Stimulated activated CD4-positive, alpha-beta T cell treated with anti-CD3 and anti-CD28 coated beads, TNF-alpha, amount 100 ng/mL, for 4 hours (primary cell): ENCODE measurements around the gene ACOX2.

Experiments
- DNase-seq, 3 experiments: peaks; one replicate each; pipeline ENCODE4 v3.0.0-alpha.2; 2020; ENCODE audit warnings: low read depth in 3 of 3

The ACOX2 gene

GRCh38 chr3:58536501-58537411 lies at the start of gene ACOX2:
ACOX2 (minus strand) TSS chr3:58537190; CDS start chr3:58535106, 2,084 bp downstream.
- DNase-seq: no peak

DNA sequence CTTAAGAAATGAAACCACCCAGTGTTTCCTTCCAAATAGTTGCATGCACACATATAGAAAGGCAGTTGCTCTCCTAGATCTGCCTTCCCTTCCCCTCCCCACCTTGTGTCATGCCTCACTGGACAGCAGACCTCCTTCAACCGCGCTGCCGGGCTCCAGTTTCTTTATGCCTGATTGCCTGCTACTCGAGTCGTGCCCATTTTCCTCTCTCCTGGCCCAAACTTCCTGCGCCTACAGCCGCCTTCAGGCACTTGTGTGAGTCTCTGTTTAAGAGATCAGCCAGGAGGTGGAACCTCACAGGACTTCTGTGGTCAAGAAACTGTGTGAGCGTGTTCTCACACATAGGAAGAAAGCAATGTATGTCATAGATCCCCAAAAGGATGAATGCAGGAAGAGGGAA lies 49.0 kb upstream of the ACOX2 start:
- DNase-seq: no peak

DNA sequence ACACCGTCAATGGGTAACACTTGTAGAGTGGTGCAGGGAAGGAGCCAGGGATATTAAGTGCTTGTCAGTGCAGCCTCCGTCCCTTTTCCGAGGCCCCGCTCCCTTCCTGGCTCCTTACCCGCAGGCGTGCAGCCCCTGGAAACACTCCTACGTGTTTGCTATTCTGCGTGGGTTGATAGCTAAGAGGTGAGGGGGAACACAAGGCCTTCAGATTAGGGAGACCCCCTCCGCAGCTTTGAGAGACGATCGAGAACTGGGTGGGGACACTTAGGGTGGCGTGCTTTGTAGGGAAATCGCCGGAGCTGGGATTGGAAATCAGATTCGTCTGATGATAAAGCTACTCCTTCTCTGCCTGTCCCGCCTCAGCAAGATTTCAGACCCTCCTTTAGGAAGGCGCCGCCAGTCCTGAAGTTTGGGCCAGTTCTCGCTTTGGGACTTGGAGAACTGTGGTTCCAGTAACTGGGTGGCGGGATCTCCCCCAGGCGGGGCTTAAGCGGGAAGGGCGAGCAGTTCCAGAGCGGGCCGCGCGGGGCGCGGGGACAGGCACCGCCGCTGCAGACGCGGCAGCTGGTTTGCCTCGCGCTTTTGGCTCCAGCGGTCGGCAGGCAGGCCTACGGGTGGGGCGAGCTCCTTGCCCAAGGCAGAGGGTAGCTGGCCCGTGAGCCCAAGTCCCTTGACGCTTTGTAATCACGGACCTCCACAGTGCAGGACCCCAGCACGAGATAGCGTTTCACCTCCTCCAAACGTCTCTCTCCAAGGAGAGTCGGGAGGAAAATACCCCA lies 48.2 kb upstream of the ACOX2 start:
- DNase-seq: peak; percentile 11 to 25 (median 18)

DNA sequence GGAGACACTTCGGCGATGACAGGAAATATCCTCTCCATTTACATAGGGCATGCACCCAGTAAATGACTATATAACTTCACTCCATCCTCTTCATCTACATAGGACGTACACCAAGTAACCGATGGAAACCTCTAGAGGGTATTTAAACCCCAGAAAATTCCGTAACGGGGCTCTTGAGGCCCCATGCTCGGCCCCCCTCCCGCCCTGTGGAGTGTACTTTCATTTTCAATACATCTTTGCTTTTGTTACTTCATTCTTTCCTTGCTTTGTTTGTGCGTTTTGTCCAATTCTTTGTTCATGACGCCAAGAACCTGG lies 47.7 kb upstream of the ACOX2 start:
- DNase-seq: no peak

- no peak for DNase-seq
These were observed 44.5 kb upstream of the ACOX2 start for GRCh38 chr3:58581328-58582091.

- no peak for DNase-seq
These were observed 43.9 kb upstream of the ACOX2 start for GRCh38 chr3:58580826-58581327.

GRCh38 chr3:58578873-58579272 lies 41.9 kb upstream of the ACOX2 start:
- DNase-seq: no peak

GRCh38 chr3:58577269-58577821 lies 40.4 kb upstream of the ACOX2 start, which contains the start of gene FAM107A:
FAM107A (minus strand) TSS chr3:58577391; CDS start chr3:58569860, 7,531 bp downstream.
- no peak for DNase-seq

DNA sequence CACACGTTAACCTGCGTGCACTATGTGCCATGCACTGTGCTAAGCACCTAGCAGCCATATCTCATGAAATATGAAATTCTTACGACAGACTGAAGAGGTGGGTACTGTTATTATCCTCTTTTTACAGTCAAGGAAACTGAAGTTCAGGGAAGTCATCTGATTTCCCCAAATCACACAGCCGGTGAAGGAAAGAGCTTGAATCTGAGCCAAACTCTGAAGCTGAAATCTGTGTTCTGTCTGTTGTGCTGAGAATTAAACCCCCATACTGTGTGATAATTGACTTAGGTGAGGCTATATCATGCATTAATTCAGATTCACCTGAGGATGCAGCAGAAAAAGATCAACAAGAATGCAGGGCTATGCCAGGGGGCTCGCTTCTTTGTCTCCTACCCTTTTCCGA lies 39.7 kb upstream of the ACOX2 start:
- DNase-seq: no peak

- no peak for DNase-seq
These were observed 39.1 kb upstream of the ACOX2 start for GRCh38 chr3:58575971-58576652.

GRCh38 chr3:58574682-58575081 lies 37.7 kb upstream of the ACOX2 start:
- no peak for DNase-seq

- DNase-seq: no peak
These were observed 37.1 kb upstream of the ACOX2 start for GRCh38 chr3:58574106-58574505.

DNA sequence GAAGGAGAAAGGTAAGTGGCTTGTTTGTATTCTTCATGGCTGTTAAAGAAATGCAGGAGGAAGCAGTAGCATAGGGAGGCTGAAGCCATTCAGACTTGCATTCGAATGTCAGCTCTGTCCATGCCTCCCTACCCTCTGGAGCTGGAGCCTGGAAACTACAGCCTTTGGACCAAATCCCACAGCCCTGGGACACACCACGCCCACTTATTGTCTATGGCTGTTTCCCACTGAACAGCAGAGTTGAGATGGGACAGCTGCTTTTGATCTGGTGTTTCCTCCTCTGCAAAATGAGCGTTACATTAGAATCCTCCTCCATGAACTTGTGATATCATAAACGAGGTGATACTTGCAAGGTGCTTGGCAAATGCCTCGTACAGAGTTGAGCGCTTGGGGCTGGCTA lies 36.6 kb upstream of the ACOX2 start:
- no peak for DNase-seq

- no peak for DNase-seq
These were observed 35.7 kb upstream of the ACOX2 start for GRCh38 chr3:58572634-58573230.

DNA sequence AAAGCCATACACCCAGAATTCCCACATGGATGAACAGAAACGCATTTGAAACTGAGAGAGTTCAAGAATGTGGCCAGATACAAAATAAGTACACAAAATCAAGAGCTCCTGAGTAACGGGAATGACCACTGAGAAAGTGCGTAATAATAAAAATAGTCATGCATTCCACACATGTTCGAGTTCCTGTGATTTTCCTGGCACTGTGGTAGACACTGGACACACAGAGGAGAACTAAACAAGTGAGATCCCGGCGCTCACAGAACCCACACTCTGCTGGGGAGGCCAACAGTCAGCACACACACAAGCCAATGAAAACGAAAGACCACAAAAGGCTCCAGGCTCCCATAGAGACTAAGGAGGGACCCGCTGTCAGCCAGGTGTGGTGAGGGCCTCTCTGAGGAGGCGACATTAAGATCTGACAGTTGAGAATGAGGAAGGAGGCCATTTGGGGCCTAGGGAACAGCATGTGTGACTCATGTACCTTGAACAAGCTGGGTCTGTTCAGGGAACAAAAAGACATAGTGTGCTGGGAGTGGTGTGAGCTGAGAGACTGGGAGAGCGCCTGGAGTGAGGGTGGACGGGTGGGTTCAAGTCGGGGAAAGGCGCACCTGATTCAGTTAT lies 35.1 kb upstream of the ACOX2 start:
- DNase-seq: no peak

DNA sequence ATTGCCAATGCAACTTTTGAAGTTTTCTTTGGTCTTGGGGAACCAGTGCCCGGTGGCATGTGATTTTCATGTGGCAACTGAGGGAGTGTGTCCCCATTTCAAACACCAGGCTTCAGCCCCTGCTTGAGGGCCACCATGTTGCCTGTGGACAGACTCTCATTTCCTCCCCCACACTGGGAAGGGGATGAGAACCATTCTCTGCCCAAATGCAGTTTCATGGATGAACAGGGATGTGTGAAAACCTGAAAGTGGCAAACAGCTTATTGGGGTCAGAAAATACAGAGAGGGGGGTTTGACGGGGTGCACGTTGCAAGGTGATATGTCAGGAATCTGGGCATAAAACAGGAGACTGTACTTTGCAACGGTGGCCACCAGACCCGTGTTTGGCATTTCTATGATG lies 33.9 kb upstream of the ACOX2 start:
- DNase-seq: no peak

- DNase-seq: no peak
These were observed 32.5 kb upstream of the ACOX2 start for GRCh38 chr3:58569287-58570001.

DNA sequence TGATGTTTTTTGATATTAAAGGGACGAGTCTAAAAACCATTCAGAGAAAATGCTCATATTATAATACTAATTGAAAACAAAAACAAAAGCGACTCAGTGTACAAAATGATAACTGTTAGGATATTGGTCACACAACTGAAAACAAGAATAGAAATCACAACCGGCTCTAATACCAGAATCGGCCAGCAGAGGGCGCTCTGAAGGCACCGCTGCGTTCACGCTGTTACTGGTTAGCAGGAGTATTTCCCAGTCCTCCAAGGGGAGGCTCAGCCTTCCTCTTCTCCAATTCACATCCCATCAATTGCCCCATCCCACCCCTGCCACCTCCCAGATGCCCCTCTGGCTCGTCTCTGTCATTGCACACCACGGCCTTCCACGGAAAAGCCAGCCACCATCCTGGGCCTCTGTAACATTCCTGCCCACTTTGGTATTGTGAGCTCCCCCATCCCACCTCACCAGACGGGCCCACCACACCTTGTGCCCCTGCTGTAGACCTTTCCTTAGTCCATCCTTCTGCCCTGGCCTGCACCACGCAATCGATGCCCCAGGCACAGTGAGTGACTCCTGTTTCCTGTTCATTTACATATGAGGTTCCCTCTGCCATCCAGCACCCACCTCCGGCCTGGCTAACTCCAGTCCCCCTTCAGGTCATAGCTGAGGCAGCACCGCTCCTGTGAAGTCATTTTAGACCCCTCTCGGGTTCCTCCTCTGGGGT lies 31.7 kb upstream of the ACOX2 start:
- DNase-seq: peak; percentile 40 to 55 (median 51)

DNA sequence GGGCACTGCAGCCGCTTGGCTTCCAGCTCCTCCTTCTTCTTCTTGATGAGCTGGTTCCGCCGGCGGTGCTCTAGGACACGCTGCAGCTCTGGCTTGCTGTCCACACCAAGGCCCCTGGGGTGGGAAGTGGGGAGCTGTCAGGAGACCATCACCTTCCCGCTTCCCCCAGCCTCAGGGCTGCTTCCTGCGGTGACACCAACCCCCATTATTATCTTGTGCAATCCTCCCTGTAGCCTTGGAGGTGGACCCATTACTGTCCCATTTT lies 30.2 kb upstream of the ACOX2 start:
- DNase-seq: no peak
